22Rv1 (cell line): Measurements from ENCODE around the gene CUX1.

Source experiments
- ZFX ChIP-seq: fragments of 450-650 bp; IDR thresholded peaks from 2 replicates; pipeline ENCODE4 v1.6.1; 2017; ENCODE audit warnings: antibody characterized with exemption, borderline replicate concordance
- TF ChIP-seq, protein P1 (sequence below): fragments of 450-650 bp; IDR thresholded peaks from 2 replicates; pipeline ENCODE4 v1.5.1; 2017; ENCODE audit warnings: mild to moderate bottlenecking

DNA sequence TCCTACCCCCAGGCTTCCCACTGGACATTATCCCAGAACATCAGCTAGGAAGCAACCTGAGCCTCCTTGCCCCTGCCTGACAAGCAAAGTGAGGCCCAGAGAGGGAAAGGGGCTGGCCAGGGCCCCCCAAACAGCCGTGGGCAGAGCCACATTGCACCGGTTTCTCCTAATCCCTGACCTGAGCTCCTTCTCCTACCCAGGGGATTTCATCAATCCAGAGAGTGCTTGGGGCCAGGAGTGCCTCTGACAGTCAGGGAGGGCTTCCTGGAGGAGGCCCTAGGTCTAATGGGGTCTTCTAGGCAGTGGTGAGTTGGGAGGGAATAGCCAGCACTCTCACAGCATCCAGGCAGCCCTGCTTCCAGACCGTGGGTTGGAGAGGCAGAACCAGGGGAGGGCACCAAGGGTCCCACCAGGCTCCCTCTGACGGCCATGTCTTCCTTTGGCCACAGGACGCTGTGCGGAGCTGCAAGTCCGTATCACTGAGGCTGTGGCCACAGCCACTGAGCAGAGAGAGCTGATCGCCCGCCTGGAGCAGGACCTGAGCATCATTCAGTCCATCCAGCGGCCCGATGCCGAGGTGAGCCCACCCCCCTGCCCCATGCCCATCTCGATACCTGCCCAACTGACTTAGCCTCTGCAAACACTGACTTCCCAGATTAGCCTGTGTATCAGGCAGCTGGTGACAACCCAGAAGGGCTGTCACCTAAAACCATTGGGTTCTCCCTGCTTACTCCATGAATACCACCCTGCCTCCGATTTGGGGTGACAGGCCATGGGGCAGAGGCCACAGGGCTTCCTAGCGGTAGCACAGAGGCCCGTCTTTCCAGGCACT lies 455.7 kb downstream of the CUX1 start:
- TF ChIP-seq, protein P1, sequence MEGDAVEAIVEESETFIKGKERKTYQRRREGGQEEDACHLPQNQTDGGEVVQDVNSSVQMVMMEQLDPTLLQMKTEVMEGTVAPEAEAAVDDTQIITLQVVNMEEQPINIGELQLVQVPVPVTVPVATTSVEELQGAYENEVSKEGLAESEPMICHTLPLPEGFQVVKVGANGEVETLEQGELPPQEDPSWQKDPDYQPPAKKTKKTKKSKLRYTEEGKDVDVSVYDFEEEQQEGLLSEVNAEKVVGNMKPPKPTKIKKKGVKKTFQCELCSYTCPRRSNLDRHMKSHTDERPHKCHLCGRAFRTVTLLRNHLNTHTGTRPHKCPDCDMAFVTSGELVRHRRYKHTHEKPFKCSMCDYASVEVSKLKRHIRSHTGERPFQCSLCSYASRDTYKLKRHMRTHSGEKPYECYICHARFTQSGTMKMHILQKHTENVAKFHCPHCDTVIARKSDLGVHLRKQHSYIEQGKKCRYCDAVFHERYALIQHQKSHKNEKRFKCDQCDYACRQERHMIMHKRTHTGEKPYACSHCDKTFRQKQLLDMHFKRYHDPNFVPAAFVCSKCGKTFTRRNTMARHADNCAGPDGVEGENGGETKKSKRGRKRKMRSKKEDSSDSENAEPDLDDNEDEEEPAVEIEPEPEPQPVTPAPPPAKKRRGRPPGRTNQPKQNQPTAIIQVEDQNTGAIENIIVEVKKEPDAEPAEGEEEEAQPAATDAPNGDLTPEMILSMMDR: no peak
- no peak for TF ChIP-seq ZFX
